ENCODE data around the gene ZNF385B. TPM values are rescaled to one million over a fixed set of nuclear protein-coding genes. Genes with fewer than 3 reads are reported as not detected.

ZNF385B gene
- total RNA-seq, 1 donor from 2014 or later = 0.11 TPM

DNA sequence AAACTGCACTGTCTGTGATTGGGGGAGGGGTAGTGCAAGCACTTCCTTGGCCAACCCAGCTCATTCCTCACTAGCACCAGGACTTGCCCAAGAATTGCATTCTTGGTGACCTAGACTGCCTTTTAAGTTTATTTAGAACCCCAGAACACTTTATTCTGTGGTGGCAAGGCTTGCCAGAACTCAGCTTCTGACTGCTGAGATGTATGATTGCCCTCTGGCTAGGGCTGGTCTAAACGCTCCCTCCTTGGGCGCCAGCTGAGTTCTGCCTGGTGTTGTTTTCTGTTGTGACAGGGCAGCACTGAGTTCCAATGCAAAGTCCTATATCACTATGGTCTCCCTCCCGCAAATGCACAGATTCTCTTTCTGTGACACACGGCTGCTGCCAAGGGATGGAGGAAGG lies 247.7 kb downstream of the ZNF385B start:
- DNase-seq (ENCODE audit: low spot score in 2 of 2, unreplicated experiment in 2 of 2) = no peak
- Mint-ChIP-seq H3K4me3 (no peak overlapping the region), H3K27me3 (ENCODE audit: low read depth) (no peaks in the 10 kb centered on the region), H3K4me1 (peaks cover 2% of the 10 kb centered on the region), H3K27ac (no peak overlapping the region), H3K36me3 (no peaks in the 10 kb centered on the region), H3K9me3 (peaks cover 16% of the 10 kb centered on the region)
- TF ChIP-seq, protein P1, sequence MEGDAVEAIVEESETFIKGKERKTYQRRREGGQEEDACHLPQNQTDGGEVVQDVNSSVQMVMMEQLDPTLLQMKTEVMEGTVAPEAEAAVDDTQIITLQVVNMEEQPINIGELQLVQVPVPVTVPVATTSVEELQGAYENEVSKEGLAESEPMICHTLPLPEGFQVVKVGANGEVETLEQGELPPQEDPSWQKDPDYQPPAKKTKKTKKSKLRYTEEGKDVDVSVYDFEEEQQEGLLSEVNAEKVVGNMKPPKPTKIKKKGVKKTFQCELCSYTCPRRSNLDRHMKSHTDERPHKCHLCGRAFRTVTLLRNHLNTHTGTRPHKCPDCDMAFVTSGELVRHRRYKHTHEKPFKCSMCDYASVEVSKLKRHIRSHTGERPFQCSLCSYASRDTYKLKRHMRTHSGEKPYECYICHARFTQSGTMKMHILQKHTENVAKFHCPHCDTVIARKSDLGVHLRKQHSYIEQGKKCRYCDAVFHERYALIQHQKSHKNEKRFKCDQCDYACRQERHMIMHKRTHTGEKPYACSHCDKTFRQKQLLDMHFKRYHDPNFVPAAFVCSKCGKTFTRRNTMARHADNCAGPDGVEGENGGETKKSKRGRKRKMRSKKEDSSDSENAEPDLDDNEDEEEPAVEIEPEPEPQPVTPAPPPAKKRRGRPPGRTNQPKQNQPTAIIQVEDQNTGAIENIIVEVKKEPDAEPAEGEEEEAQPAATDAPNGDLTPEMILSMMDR (IDR thresholded peaks at IDR 0.05; ENCODE audit: unreplicated experiment) = no peak

DNA sequence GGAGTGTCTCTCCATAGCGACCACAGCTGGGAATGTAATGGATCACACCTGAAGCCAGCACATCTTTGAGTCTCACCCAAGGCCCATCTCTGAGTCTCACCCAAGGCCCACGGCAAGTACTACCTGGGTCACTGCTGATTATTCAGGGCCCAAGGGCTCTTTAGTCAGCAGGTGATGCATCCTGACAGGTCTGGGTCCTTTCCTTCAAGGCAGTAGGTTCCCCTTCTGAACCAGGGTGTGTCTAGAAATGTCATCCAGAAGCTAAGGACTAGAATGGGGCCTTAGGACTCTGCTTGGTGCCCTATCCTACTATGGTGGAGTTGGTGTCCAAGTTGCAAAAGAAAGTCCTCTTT lies 248.1 kb downstream of the ZNF385B start:
- H3K27ac Mint-ChIP-seq = no peak overlapping the region
- no peaks in the 10 kb centered on the region for H3K36me3 Mint-ChIP-seq
- no peaks in the 10 kb centered on the region for H3K27me3 Mint-ChIP-seq (ENCODE audit: low read depth)
- peaks cover 16% of the 10 kb centered on the region for H3K9me3 Mint-ChIP-seq
- H3K4me1 Mint-ChIP-seq = peaks cover 2% of the 10 kb centered on the region
- TF ChIP-seq, protein P1 (IDR thresholded peaks at IDR 0.05; ENCODE audit: unreplicated experiment) = no peak
- H3K4me3 Mint-ChIP-seq = no peak overlapping the region
- DNase-seq (ENCODE audit: low spot score in 2 of 2, unreplicated experiment in 2 of 2) = no peak

DNA sequence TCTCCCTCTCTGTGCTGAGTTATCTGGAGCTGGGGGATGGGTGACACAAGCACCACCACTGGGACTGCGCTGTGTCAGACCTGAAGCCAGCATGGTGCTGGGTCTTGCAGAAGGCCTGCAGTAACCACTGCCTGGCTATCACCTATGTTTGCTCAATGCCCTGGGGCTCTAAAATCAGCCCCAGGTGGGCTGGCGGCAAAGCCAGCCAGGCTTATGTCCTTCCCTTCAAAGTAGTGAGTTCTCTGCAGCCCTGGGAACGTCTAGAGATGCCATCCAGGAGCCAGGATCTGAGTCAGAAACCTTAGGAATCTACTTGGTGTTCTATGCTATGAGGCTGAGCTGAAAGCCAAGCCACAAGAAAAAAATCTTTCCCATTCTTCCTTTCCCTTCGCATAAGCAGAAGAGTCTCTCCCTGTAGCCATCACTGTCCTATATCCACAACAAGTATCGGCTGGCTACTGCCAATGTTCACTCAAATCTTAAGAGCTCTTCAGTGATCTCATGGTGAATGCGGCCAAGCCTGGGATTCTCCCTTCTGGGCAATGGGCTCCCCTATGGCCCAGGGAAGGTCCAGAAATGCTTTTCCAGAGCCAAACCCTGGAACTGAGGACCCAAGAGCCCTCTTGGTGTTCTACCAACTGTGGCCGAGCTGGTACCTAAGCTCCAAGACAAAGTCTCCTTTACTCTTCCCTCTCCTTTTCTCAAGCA lies 248.7 kb downstream of the ZNF385B start:
- TF ChIP-seq, protein P1 (IDR thresholded peaks at IDR 0.05; ENCODE audit: unreplicated experiment) = no peak
- Mint-ChIP-seq H3K9me3 (peaks cover 16% of the 10 kb centered on the region), H3K4me1 (peaks cover 2% of the 10 kb centered on the region), H3K4me3 (no peak overlapping the region), H3K27ac (no peak overlapping the region), H3K36me3 (no peaks in the 10 kb centered on the region), H3K27me3 (ENCODE audit: low read depth) (no peaks in the 10 kb centered on the region)
- no peak for DNase-seq (ENCODE audit: low spot score in 2 of 2, unreplicated experiment in 2 of 2)

DNA sequence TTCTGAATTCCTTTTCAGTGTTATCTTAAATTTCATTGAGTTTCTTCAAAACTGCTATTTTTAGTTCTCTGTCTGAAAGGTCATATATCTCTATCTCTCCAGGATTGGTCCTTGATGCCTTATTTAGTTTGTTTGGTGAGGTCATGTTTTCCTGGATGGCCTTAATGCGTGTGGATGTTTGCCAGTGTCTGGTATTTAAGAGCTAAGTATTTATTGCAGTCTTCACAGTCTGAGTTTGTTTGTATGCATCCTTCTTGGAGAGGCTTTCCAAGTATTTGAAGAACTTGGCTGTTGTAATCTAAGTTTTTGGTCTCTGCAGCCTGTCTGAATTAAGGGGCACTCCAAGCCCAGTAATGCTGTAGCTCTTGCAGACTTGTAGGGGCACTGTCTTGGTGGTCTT lies 249.3 kb downstream of the ZNF385B start:
- H3K4me3 Mint-ChIP-seq = no peak overlapping the region
- TF ChIP-seq, protein P1 (IDR thresholded peaks at IDR 0.05; ENCODE audit: unreplicated experiment) = no peak
- H3K9me3 Mint-ChIP-seq = peaks cover 16% of the 10 kb centered on the region
- H3K4me1 Mint-ChIP-seq = peaks cover 2% of the 10 kb centered on the region
- DNase-seq (ENCODE audit: low spot score in 2 of 2, unreplicated experiment in 2 of 2) = no peak
- no peak overlapping the region for H3K27ac Mint-ChIP-seq
- H3K36me3 Mint-ChIP-seq = no peaks in the 10 kb centered on the region
- H3K27me3 Mint-ChIP-seq (ENCODE audit: low read depth) = no peaks in the 10 kb centered on the region

DNA sequence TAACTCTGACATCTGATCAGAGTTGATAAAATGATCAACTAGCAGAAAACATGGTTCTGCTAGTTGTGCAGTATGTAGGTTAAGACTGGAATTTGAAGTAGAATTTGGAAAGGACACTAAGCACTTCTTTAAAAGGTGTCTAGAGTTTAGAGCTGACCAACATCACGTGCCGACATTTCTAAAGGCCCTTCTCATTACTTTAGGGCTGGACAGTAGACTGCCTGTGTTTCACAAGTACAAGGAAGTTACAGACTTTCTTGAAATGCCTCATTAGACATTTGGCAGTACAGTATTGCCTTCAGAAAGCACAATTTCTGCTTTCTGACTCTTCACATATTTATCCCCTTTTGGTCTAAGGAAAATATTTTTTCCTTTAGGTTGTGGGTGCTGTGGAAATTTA lies 255.3 kb downstream of the ZNF385B start:
- H3K9me3 Mint-ChIP-seq = peaks cover 8% of the 10 kb centered on the region
- no peaks in the 10 kb centered on the region for H3K27me3 Mint-ChIP-seq (ENCODE audit: low read depth)
- H3K4me3 Mint-ChIP-seq = no peak overlapping the region
- DNase-seq (ENCODE audit: low spot score in 2 of 2, unreplicated experiment in 2 of 2) = no peak
- no peaks in the 10 kb centered on the region for H3K36me3 Mint-ChIP-seq
- TF ChIP-seq, protein P1 (IDR thresholded peaks at IDR 0.05; ENCODE audit: unreplicated experiment) = no peak
- H3K27ac Mint-ChIP-seq = no peak overlapping the region
- no peaks in the 10 kb centered on the region for H3K4me1 Mint-ChIP-seq
